ENCODE results near the gene EFCC1. TPM values are rescaled to one million over a fixed set of nuclear protein-coding genes. Genes with fewer than 3 reads are reported as not detected.

EFCC1 gene
- total and polyA plus RNA-seq, 2 of the 8 experiments (the other 6 are each of a cell fraction or from before 2014, with no cell fraction given): 0.14 to 0.37 TPM

DNA sequence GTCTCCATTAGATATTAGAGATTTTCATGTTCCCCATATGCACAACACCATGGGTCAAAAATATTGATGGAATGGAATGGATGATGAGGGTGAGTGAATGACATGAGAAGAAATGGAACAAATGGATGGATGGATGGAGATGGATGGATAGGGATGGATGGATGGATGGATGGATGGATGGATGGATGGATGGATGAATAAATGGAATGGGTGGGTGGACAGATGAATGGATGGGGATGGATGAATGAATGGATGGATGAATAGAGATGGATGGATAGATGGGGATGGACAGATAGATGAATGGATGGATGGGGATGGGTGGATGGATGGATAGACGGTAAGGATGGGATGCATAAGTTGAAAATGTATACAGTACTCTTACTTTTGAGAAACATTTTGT is 25.8 kb upstream of the EFCC1 start:
- Histone ChIP-seq H3K27ac (ENCODE audit: low read depth, low read length) (no peak overlapping the region), H4K8ac (ENCODE audit: extremely low read depth, insufficient read depth, low read length) (no peak overlapping the region), H2BK5ac (ENCODE audit: low read depth, low read length) (no peak overlapping the region), H4K91ac (replicated peaks; ENCODE audit: insufficient read length, low read length) (no peak overlapping the region), H3K79me2 (ENCODE audit: control insufficient read depth in 1 of 2, insufficient read depth in 2 of 2, low read length in 2 of 2) (no peaks in the 10 kb centered on the region), H3K4me3 (ENCODE audit: extremely low read depth in 1 of 4, insufficient read depth in 2 of 4, low read depth in 3 of 4, low read length in 4 of 4) (no peak overlapping the region), H3K4me2 (ENCODE audit: insufficient read depth in 1 of 2, low read depth in 2 of 2, low read length in 2 of 2) (no peak overlapping the region), H3K4me1 (replicated peaks in 1 of 4; ENCODE audit: control insufficient read depth in 3 of 4, insufficient read depth in 4 of 4, low read length in 3 of 4) (no peaks in the 10 kb centered on the region), H4K5ac (ENCODE audit: insufficient read length, low read depth, low read length) (no peak overlapping the region), H2BK15ac (ENCODE audit: low read length) (no peak overlapping the region), H3K18ac (ENCODE audit: extremely low read depth, low read length) (no peak overlapping the region), H3K56ac (replicated peaks; ENCODE audit: insufficient read length, low read depth, low read length) (peak overlapping the region; percentile 97), H3K23ac (ENCODE audit: insufficient read length) (no peak overlapping the region), H2AK5ac (ENCODE audit: low read depth, low read length) (no peak overlapping the region), H4K20me1 (replicated peaks in 1 of 2; ENCODE audit: control insufficient read depth in 1 of 2, insufficient read depth in 2 of 2, low read length in 2 of 2) (peaks cover 0 to 2% of the 10 kb centered on the region in 2 experiments), H3K9me3 (ENCODE audit: insufficient read depth in 2 of 2, low read depth in 1 of 2, low read length in 1 of 2) (no peaks in the 10 kb centered on the region), H3K36me3 (ENCODE audit: control insufficient read depth in 2 of 4, insufficient read depth in 4 of 4, low read length in 3 of 4) (no peaks in the 10 kb centered on the region), H3K4ac (replicated peaks; ENCODE audit: insufficient read length, low read depth, low read length) (no peak overlapping the region), H3K14ac (ENCODE audit: insufficient read length) (no peak overlapping the region), H3K9ac (replicated peaks in 1 of 4; ENCODE audit: extremely low read depth in 1 of 4, low read depth in 3 of 4, low read length in 3 of 4) (no peak overlapping the region), H2BK20ac (ENCODE audit: low read length) (no peak overlapping the region), H2BK120ac (replicated peaks; ENCODE audit: low read depth, low read length) (no peak overlapping the region), H2AFZ (ENCODE audit: low read length) (no peak overlapping the region), H3K79me1 (ENCODE audit: low read depth, low read length) (no peaks in the 10 kb centered on the region), H3K23me2 (ENCODE audit: low read depth, low read length) (peaks cover 4% of the 10 kb centered on the region; the same call in 1 of the 2 replicates), H2BK12ac (ENCODE audit: low read depth, low read length) (no peak overlapping the region), H3K27me3 (replicated peaks in 1 of 4; ENCODE audit: control insufficient read depth in 3 of 4, extremely low read depth in 1 of 4, insufficient read depth in 3 of 4, low read length in 3 of 4) (no peaks in the 10 kb centered on the region)
- POLR2A ChIA-PET (ENCODE audit: partially characterized antibody): interaction anchor here (0.6 kb wide), 1 partner anchor 103 kb away, joined by 3 read pairs; no protein-coding TSS in a partner anchor
- CTCF ChIA-PET (ENCODE audit: partially characterized antibody): interaction anchor here (0.6 to 1.6 kb wide), 2 partner anchors 36 to 78 kb away, joined by 3 read pairs; no protein-coding TSS in a partner anchor
- DNase-seq (ENCODE audit: low read depth in 1 of 2, low spot score in 2 of 2) (no peak), FAIRE-seq (no peak)
- 83% methylated on average over 1 of the region's 1 CpG; no CpG with 5 or more reads in 1 of the 2 experiments for WGBS, 2 experiments (ENCODE audit: extremely low coverage in 1 of 2, insufficient coverage in 1 of 2, insufficient read length in 1 of 2, insufficient replicate concordance in 2 of 2, low coverage in 1 of 2, low lambda C conversion rate in 2 of 2, missing lambda C conversion rate in 1 of 2)
- TF ChIP-seq RAD21 (IDR thresholded peaks at IDR 0.05 in 1 of 2, conservative IDR thresholded peaks at IDR 0.05 in 1 of 2; ENCODE audit: low read depth in 2 of 2, low read length in 2 of 2) (no peak), SUZ12 (IDR thresholded peaks at IDR 0.05; ENCODE audit: low read length) (no peak), CTCF (IDR thresholded peaks at IDR 0.05; ENCODE audit: control extremely low read depth in 1 of 3, insufficient read depth in 1 of 3, low read depth in 1 of 3, low read length in 3 of 3) (no peak), EZH2 (IDR thresholded peaks at IDR 0.05; ENCODE audit: low read depth, low read length, severe bottlenecking) (no peak), RNF2 (IDR thresholded peaks at IDR 0.05; ENCODE audit: borderline replicate concordance, low read depth, low read length, missing control alignments, poor library complexity, severe bottlenecking) (no peak), CBX8 (IDR thresholded peaks at IDR 0.05; ENCODE audit: borderline replicate concordance, low read depth, low read length) (no peak), POLR2AphosphoS5 (IDR thresholded peaks at IDR 0.05; ENCODE audit: low read depth, low read length) (no peak), SP4 (IDR thresholded peaks at IDR 0.05; ENCODE audit: low read length) (no peak), HDAC6 (IDR thresholded peaks at IDR 0.05; ENCODE audit: low read depth, low read length) (no peak), CBX5 (IDR thresholded peaks at IDR 0.05; ENCODE audit: low read depth, low read length) (no peak), RXRA (IDR thresholded peaks at IDR 0.05; ENCODE audit: insufficient read depth, low read depth, low read length) (no peak)
